H1 (cell line): ENCODE data around the gene C11orf54. TPM values are rescaled to one million over a fixed set of nuclear protein-coding genes. Genes with fewer than 3 reads are reported as not detected.

Experiments used
- CTCF ChIA-PET: fragments of 300-600 bp; sonication (Branson Sonifier 250); formaldehyde crosslinking; loops from one replicate; lab custom pipeline; 2021; ENCODE audit not compliant: partially characterized antibody; lab: Charles Lee
- POLR2A ChIA-PET: fragments of 300-600 bp; sonication (Branson Sonifier 250); formaldehyde crosslinking; loops from one replicate; lab custom pipeline; 2021; ENCODE audit warnings: inconsistent platforms; ENCODE audit not compliant: partially characterized antibody; lab: Charles Lee
- DNase-seq, 2 experiments: peaks; one replicate each; pipeline versions ENCODE4 v3.0.0 to v3.0.0-alpha.2; 2010 to 2022; ENCODE audit warnings: low spot score in 2 of 2, low read depth in 1 of 2, mixed read lengths in 1 of 2
- FAIRE-seq: peaks from 2 replicates; lab custom pipeline; 2011; peaks lifted over from hg19 to GRCh38; lab: Jason Lieb, UNC
- H2AFZ ChIP-seq: 2 replicates; pipeline ENCODE4 v1.8.1; 2012; ENCODE audit warnings: low read length, inconsistent platforms
- H2AK5ac ChIP-seq: 2 replicates; pipeline ENCODE4 v1.6.1; 2013; ENCODE audit warnings: low read depth, low read length
- H2BK120ac ChIP-seq: replicated peaks from 2 replicates; pipeline ENCODE3; 2013; ENCODE audit warnings: low read depth, low read length, inconsistent platforms
- H2BK12ac ChIP-seq: 2 replicates; pipeline ENCODE4 v1.6.1; 2013; ENCODE audit warnings: low read depth, low read length
- H2BK15ac ChIP-seq: 2 replicates; pipeline ENCODE4 v1.6.1; 2013; ENCODE audit warnings: low read length
- H2BK20ac ChIP-seq: 2 replicates; pipeline ENCODE4 v1.6.1; 2013; ENCODE audit warnings: low read length
- H2BK5ac ChIP-seq: 2 replicates; pipeline ENCODE4 v1.6.1; 2013; ENCODE audit warnings: low read depth, low read length
- H3K14ac ChIP-seq: 2 replicates; pipeline ENCODE4 v1.6.1; 2013; ENCODE audit warnings: inconsistent platforms; ENCODE audit not compliant: insufficient read length
- H3K18ac ChIP-seq: 2 replicates; pipeline ENCODE4 v1.6.1; 2013; ENCODE audit warnings: low read length; ENCODE audit errors: extremely low read depth
- H3K23ac ChIP-seq: 2 replicates; pipeline ENCODE4 v1.6.1; 2013; ENCODE audit warnings: inconsistent platforms; ENCODE audit not compliant: insufficient read length
- H3K23me2 ChIP-seq: 2 replicates; pipeline ENCODE4 v1.6.1; 2013; ENCODE audit warnings: low read depth, low read length
- H3K27ac ChIP-seq: 2 replicates; pipeline ENCODE4 v1.6.1; 2011; ENCODE audit warnings: low read depth, low read length, inconsistent platforms
- H3K27me3 ChIP-seq, 4 experiments: replicated peaks in 1 of 4; 1 replicate in 1 of 4; 2 replicates in 3 of 4; pipeline versions ENCODE4 v1.6.1 to v1.8.1; 2011 to 2013; ENCODE audit warnings: low read length in 3 of 4, mild to moderate bottlenecking in 3 of 4, inconsistent platforms in 2 of 4, mixed read lengths in 2 of 4, moderate library complexity in 1 of 4; ENCODE audit not compliant: control insufficient read depth in 3 of 4, insufficient read depth in 3 of 4; ENCODE audit errors: extremely low read depth in 1 of 4
- H3K36me3 ChIP-seq, 4 experiments: 2 replicates each; pipeline versions ENCODE4 v1.6.1 to v1.8.1; 2011 to 2013; ENCODE audit warnings: mild to moderate bottlenecking in 4 of 4, low read length in 3 of 4, moderate library complexity in 2 of 4, control low read depth in 1 of 4, inconsistent platforms in 1 of 4; ENCODE audit not compliant: insufficient read depth in 4 of 4, control insufficient read depth in 2 of 4
- H3K4ac ChIP-seq: replicated peaks from 2 replicates; pipeline ENCODE3; 2013; ENCODE audit warnings: low read length, low read depth, mixed read lengths, inconsistent platforms; ENCODE audit not compliant: insufficient read length
- H3K4me1 ChIP-seq, 4 experiments: replicated peaks in 1 of 4; 1 replicate in 1 of 4; 2 replicates in 3 of 4; pipeline versions ENCODE4 v1.6.1 to v1.8.1; 2011 to 2013; ENCODE audit warnings: low read length in 3 of 4, inconsistent platforms in 2 of 4, mixed read lengths in 1 of 4; ENCODE audit not compliant: insufficient read depth in 4 of 4, control insufficient read depth in 3 of 4
- H3K4me2 ChIP-seq, 2 experiments: 2 replicates each; pipeline versions ENCODE4 v1.6.1 to v1.8.1; 2011 to 2013; ENCODE audit warnings: low read depth in 2 of 2, low read length in 2 of 2, control low read depth in 1 of 2, inconsistent platforms in 1 of 2, mild to moderate bottlenecking in 1 of 2; ENCODE audit not compliant: insufficient read depth in 1 of 2
- H3K4me3 ChIP-seq, 4 experiments: fragments of 200-600, 300-600 bp in 1 of 4; sonication (generic), shearing (Covaris generic), sonication (Bioruptor Twin) in 1 of 4; 2 replicates each; pipeline versions ENCODE4 v1.5.1 to v1.8.1; 2011 to 2016; ENCODE audit warnings: low read length in 4 of 4, low read depth in 3 of 4, control low read depth in 2 of 4, inconsistent platforms in 2 of 4, mild to moderate bottlenecking in 2 of 4, mixed read lengths in 1 of 4, moderate library complexity in 1 of 4; ENCODE audit not compliant: insufficient read depth in 2 of 4; ENCODE audit errors: extremely low read depth in 1 of 4
- H3K56ac ChIP-seq: replicated peaks from 2 replicates; pipeline ENCODE3; 2013; ENCODE audit warnings: low read depth, mild to moderate bottlenecking, mixed read lengths, low read length, inconsistent platforms; ENCODE audit not compliant: insufficient read length
- H3K79me1 ChIP-seq: 2 replicates; pipeline ENCODE4 v1.6.1; 2013; ENCODE audit warnings: low read depth, low read length, control low read depth
- H3K79me2 ChIP-seq, 2 experiments: 2 replicates each; pipeline versions ENCODE4 v1.6.1 to v1.8.1; 2012 to 2013; ENCODE audit warnings: low read length in 2 of 2, mild to moderate bottlenecking in 2 of 2, inconsistent platforms in 1 of 2; ENCODE audit not compliant: insufficient read depth in 2 of 2, control insufficient read depth in 1 of 2
- H3K9ac ChIP-seq, 4 experiments: replicated peaks in 1 of 4; 1 replicate in 1 of 4; 2 replicates in 3 of 4; pipeline versions ENCODE4 v1.6.1 to v1.8.1; 2011 to 2013; ENCODE audit warnings: low read depth in 3 of 4, low read length in 3 of 4, control low read depth in 2 of 4, mild to moderate bottlenecking in 2 of 4, moderate library complexity in 2 of 4, inconsistent platforms in 1 of 4; ENCODE audit errors: extremely low read depth in 1 of 4
- H3K9me3 ChIP-seq, 2 experiments: 2 replicates each; pipeline versions ENCODE4 v1.6.1 to v1.8.1; 2012 to 2013; ENCODE audit warnings: mild to moderate bottlenecking in 2 of 2, moderate library complexity in 2 of 2, control low read depth in 1 of 2, inconsistent platforms in 1 of 2, low read depth in 1 of 2, low read length in 1 of 2, mixed read lengths in 1 of 2; ENCODE audit not compliant: insufficient read depth in 2 of 2
- H4K20me1 ChIP-seq, 2 experiments: replicated peaks in 1 of 2; 2 replicates each; pipeline versions ENCODE3 to v1.8.1; 2011 to 2013; ENCODE audit warnings: inconsistent platforms in 2 of 2, low read length in 2 of 2, mild to moderate bottlenecking in 1 of 2; ENCODE audit not compliant: insufficient read depth in 2 of 2, control insufficient read depth in 1 of 2
- H4K5ac ChIP-seq: 2 replicates; pipeline ENCODE4 v1.6.1; 2013; ENCODE audit warnings: low read length, low read depth, mixed read lengths, inconsistent platforms; ENCODE audit not compliant: insufficient read length
- H4K8ac ChIP-seq: 2 replicates; pipeline ENCODE4 v1.8.0; 2013; ENCODE audit warnings: mild to moderate bottlenecking, moderate library complexity, low read length, inconsistent platforms; ENCODE audit not compliant: insufficient read depth; ENCODE audit errors: extremely low read depth
- H4K91ac ChIP-seq: replicated peaks from 2 replicates; pipeline ENCODE3; 2013; ENCODE audit warnings: low read length, mixed read lengths, inconsistent platforms; ENCODE audit not compliant: insufficient read length
- BCL11A ChIP-seq, 2 experiments: IDR thresholded peaks; one replicate each; pipeline ENCODE4 v1.6.1; 2011; ENCODE audit warnings: low read depth in 2 of 2, low read length in 2 of 2, mild to moderate bottlenecking in 2 of 2
- CEBPB ChIP-seq: IDR thresholded peaks from 2 replicates; pipeline ENCODE4 v1.6.1; 2012; ENCODE audit warnings: low read depth, low read length
- CREB1 ChIP-seq: IDR thresholded peaks from 2 replicates; pipeline ENCODE4 v1.6.1; 2012; ENCODE audit warnings: inconsistent platforms
- KDM5A ChIP-seq: fragments of 200-600 bp; IDR thresholded peaks from 2 replicates; pipeline ENCODE4 v1.7.1; 2012; ENCODE audit warnings: mild to moderate bottlenecking, low read length, inconsistent platforms, mixed read lengths
- NANOG ChIP-seq: IDR thresholded peaks from 2 replicates; pipeline ENCODE4 v1.6.1; 2011; ENCODE audit warnings: low read length, low read depth, mild to moderate bottlenecking, inconsistent platforms; ENCODE audit not compliant: insufficient read depth, poor library complexity, severe bottlenecking
- PHF8 ChIP-seq: fragments of 200-600 bp; sonication (generic); conservative IDR thresholded peaks from 2 replicates; pipeline ENCODE4 v1.7.1; 2012; ENCODE audit warnings: low read depth, mild to moderate bottlenecking, inconsistent platforms, low read length, moderate library complexity
- RBBP5 ChIP-seq: IDR thresholded peaks from 2 replicates; pipeline ENCODE4 v1.7.1; 2012; ENCODE audit warnings: low read depth, mild to moderate bottlenecking, inconsistent platforms, low read length, moderate library complexity, borderline replicate concordance
- SIRT6 ChIP-seq: IDR thresholded peaks from one replicate; pipeline ENCODE4 v1.7.1; 2012; ENCODE audit warnings: low read length, inconsistent platforms
- SUZ12 ChIP-seq: fragments of 200-600 bp; sonication (generic); IDR thresholded peaks from 2 replicates; pipeline ENCODE4 v1.6.1; 2012; ENCODE audit warnings: mild to moderate bottlenecking, inconsistent platforms, low read length, moderate library complexity, mixed read lengths
- WGBS, 2 experiments: shearing (Covaris generic) in 1 of 2; methylation state at CpG; one replicate each; pipeline versions ENCODE4 v1.1.6 to v1.1.7; 2013 to 2015; ENCODE audit warnings: low lambda C conversion rate in 2 of 2, mixed read lengths in 2 of 2, inconsistent platforms in 1 of 2, low coverage in 1 of 2, missing lambda C conversion rate in 1 of 2; ENCODE audit not compliant: insufficient replicate concordance in 2 of 2, insufficient coverage in 1 of 2, insufficient read length in 1 of 2; ENCODE audit errors: extremely low coverage in 1 of 2, missing lambda C conversion rate in 1 of 2; 5-methylcytosine and 5-hydroxymethylcytosine counted together
- polyA plus RNA-seq, 7 experiments: library from polyadenylated mRNA; depleted of rRNA in 3 of 7; stranded (reverse) in 5 of 7; unstranded in 2 of 7; fragments of >200 nt in 5 of 7; fragments of 200-250 nt in 2 of 7; gene quantifications; 1 replicate in 5 of 7; 2 replicates in 1 of 7; 4 replicates in 1 of 7; pipeline versions ENCODE4 v1.2.1 to v1.2.3, GENCODE V29; 2011 to 2013; ENCODE audit warnings: missing spikeins in 2 of 7, mixed read lengths in 2 of 7
- total RNA-seq: library from RNA; stranded (reverse); fragmentation: NEBNext Ultra II Directional; extraction: Animal tissue kit (Norgen Biotek cat#: 25700); gene quantifications from 2 replicates; pipeline ENCODE4 v1.2.1, GENCODE V29; 2021
- TF ChIP-seq, protein P1 (sequence below): IDR thresholded peaks from 2 replicates; pipeline ENCODE4 v1.6.1; 2011; ENCODE audit warnings: low read depth, mild to moderate bottlenecking, low read length; ENCODE audit not compliant: insufficient read depth

Gene C11orf54
- total and polyA plus RNA-seq, 2 of the 8 experiments (the other 6 are each of a cell fraction or from before 2014, with no cell fraction given): 14.7 to 24.5 TPM

DNA sequence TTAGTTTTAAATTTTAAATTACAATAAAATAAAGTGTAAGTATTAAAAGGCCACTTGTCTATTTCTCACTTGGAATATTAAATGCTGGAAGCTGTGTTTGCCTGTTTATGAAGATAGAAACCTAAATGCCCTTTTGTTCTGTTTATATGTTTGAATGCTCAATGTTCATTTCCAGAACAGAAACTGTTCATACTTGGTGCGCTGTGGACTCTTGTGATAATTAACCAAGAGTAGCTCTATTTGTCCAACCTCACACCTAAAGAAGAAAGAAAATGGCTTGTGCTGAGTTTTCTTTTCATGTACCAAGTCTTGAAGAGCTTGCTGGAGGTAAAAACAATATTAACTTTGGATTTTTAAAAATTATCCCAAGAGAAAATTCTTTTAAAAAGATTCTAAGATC is 5.7 kb downstream of the C11orf54 start:
- Histone ChIP-seq H3K4me1 (peaks cover 0 to 6% (median 1%) of the 10 kb centered on the region in 4 experiments; a peak in 2 of 7 replicates), H3K56ac (no peak overlapping the region), H2AK5ac (no peak overlapping the region), H2BK20ac (no peak overlapping the region), H2BK120ac (no peak overlapping the region), H4K91ac (no peak overlapping the region), H3K4ac (no peak overlapping the region), H4K5ac (no peak overlapping the region), H3K9ac (no peak overlapping the region), H3K23ac (no peak overlapping the region), H2BK15ac (no peak overlapping the region), H3K79me2 (peaks cover 0 to 20% of the 10 kb centered on the region in 2 experiments; a peak in 3 of 4 replicates), H3K4me3 (no peak overlapping the region), H3K4me2 (no peak overlapping the region), H3K14ac (no peak overlapping the region), H3K23me2 (no peaks in the 10 kb centered on the region), H3K36me3 (peaks cover 0 to 5% (median 1%) of the 10 kb centered on the region in 4 experiments; a peak in 2 of 8 replicates), H4K8ac (no peak overlapping the region), H3K18ac (no peak overlapping the region), H2AFZ (no peak overlapping the region), H2BK5ac (no peak overlapping the region), H3K27me3 (no peaks in the 10 kb centered on the region), H2BK12ac (no peak overlapping the region), H3K27ac (no peak overlapping the region), H3K9me3 (no peaks in the 10 kb centered on the region), H4K20me1 (no peaks in the 10 kb centered on the region), H3K79me1 (no peaks in the 10 kb centered on the region; the same call in 1 of the 2 replicates)
- 89% methylated on average over 1 of the region's 1 CpG; no CpG with 5 or more reads in 1 of the 2 experiments for WGBS, 2 experiments
- DNase-seq (no peak), FAIRE-seq (no peak)
- CTCF ChIA-PET: interaction anchor here (1.0 kb wide), 1 partner anchor 36 kb away, joined by 3 read pairs; the partner anchor contains the start of gene MED17
- POLR2A ChIA-PET: interaction anchor here (0.9 to 1.3 kb wide), 3 partner anchors 18 to 38 kb away, joined by 3 to 4 read pairs (median 3); partner anchors contain the start of gene MED17
- TF ChIP-seq CREB1: no peak
- TF ChIP-seq NANOG: no peak
- no peak for TF ChIP-seq CEBPB
- TF ChIP-seq, protein P1, sequence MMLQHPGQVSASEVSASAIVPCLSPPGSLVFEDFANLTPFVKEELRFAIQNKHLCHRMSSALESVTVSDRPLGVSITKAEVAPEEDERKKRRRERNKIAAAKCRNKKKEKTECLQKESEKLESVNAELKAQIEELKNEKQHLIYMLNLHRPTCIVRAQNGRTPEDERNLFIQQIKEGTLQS: no peak
- no peak for TF ChIP-seq KDM5A
- no peak for TF ChIP-seq SIRT6
- TF ChIP-seq PHF8: no peak
- no peak for TF ChIP-seq SUZ12
- no peak for TF ChIP-seq RBBP5
- TF ChIP-seq BCL11A (IDR thresholded peaks at IDR 0.05; ENCODE audit: low read depth in 2 of 2, low read length in 2 of 2): no peak
